Body of pancreas (tissue), 4 donors: Measurements from ENCODE around the gene ARL16. TPM values are rescaled to one million over a fixed set of nuclear protein-coding genes. Genes with fewer than 3 reads are reported as not detected.

ENCODE experiments used
- ATAC-seq: fragments of 150-250 bp; one replicate; pipeline ENCODE4 v1.9.1; 2016
- DNase-seq, 4 donors: peaks; one replicate each; pipeline ENCODE4 v3.0.0-alpha.2; 2019
- H3K27ac ChIP-seq, 4 donors: fragments of 200-600 bp; sonication (generic); 1 replicate in 3 of 4; 2 replicates in 1 of 4; pipeline versions ENCODE4 v1.5.1 to v1.6.1; 2016 to 2019; ENCODE audit warnings: mild to moderate bottlenecking in 1 of 4, mixed read lengths in 1 of 4, moderate library complexity in 1 of 4
- H3K27me3 ChIP-seq, 2 donors: fragments of 200-600 bp; sonication (generic); one replicate each; pipeline ENCODE4 v1.6.0; 2016; ENCODE audit warnings: mild to moderate bottlenecking in 1 of 2
- H3K36me3 ChIP-seq, 2 donors: fragments of 200-600 bp; sonication (generic); replicated peaks in 1 of 2; 2 replicates each; pipeline ENCODE4 v1.5.1; 2016; ENCODE audit warnings: low read depth in 2 of 2; ENCODE audit not compliant: insufficient read depth in 1 of 2
- H3K4me1 ChIP-seq: fragments of 200-600 bp; sonication (generic); one replicate; pipeline ENCODE4 v1.6.0; 2016
- H3K4me3 ChIP-seq, 2 donors: fragments of 200-600 bp; sonication (generic); 1 replicate in 1 of 2; 2 replicates in 1 of 2; pipeline ENCODE4 v1.5.1; 2016 to 2019
- H3K9me3 ChIP-seq, 3 donors: fragments of 200-600 bp; sonication (generic); 1 replicate in 2 of 3; 2 replicates in 1 of 3; pipeline ENCODE4 v1.5.1; 2016
- CTCF ChIP-seq, 7 experiments: fragments of 450-650 bp in 4 of 7; fragments of 200-600 bp in 3 of 7; sonication (generic) in 3 of 7; IDR thresholded peaks; one replicate each; pipeline ENCODE4 v1.5.1; 2016 to 2019; ENCODE audit warnings: antibody characterized with exemption in 7 of 7
- POLR2A ChIP-seq, 3 donors: fragments of 450-650 bp; IDR thresholded peaks; one replicate each; pipeline ENCODE4 v1.6.1; 2016; ENCODE audit warnings: antibody characterized with exemption in 3 of 3, mild to moderate bottlenecking in 2 of 3
- WGBS, 2 donors: methylation state at CpG; one replicate each; pipeline ENCODE4 v1.1.5; 2017; 5-methylcytosine and 5-hydroxymethylcytosine counted together
- intact Hi-C: fragments of 100-400 bp; cut with DNase I; formaldehyde crosslinking; loops from one replicate; pipeline ENCODE4 v1.15.1; 2023
- total RNA-seq, 2 donors: library from RNA; depleted of rRNA; stranded (reverse); fragments of >200 nt; gene quantifications; one replicate each; pipeline ENCODE4 v1.1.0, GENCODE V29; 2016

Gene ARL16
- total RNA-seq, 2 donors from 2014 or later, result 22.8 to 47.1 TPM

GRCh38 chr17:81687770-81688541, 4.4 kb upstream of the ARL16 start:
- TF ChIP-seq POLR2A (IDR thresholded peaks at IDR 0.05) (no peak), CTCF (IDR thresholded peaks at IDR 0.05) (no peak)
- no peak for DNase-seq
- Histone ChIP-seq H3K4me3 (no peak overlapping the region), H3K27me3 (no peaks in the 10 kb centered on the region), H3K27ac (no peak overlapping the region), H3K4me1 (peaks cover 16% of the 10 kb centered on the region), H3K36me3 (peaks cover 0 to 25% of the 10 kb centered on the region in 2 donors), H3K9me3 (no peaks in the 10 kb centered on the region)
- WGBS, 2 donors, result 95 to 97% methylated on average over 6 to 35 of the region's 41 CpGs
- no peak for ATAC-seq
- intact Hi-C loops, result no loop called here

DNA sequence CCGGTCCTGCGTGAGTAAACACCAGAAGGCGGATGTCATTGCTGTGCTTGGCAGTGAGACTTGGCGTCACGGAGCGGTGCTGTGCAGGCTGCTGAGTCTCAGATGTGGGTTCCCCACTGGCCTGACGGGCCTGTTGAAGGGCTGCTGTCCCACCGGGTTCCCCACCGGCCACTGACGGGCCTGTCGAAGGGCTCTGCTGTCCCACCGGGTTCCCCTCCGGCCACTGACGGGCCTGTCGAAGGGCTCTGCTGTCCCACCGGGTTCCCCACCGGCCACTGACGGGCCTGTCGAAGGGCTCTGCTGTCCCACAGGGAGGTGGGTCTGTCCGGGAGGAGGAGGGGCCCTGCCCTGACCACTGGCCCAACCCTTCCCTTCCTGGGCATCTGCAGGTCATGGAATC, 3.0 kb upstream of the ARL16 start:
- intact Hi-C loops, result no loop called here
- no peak for ATAC-seq
- TF ChIP-seq CTCF (IDR thresholded peaks at IDR 0.05) (no peak), POLR2A (IDR thresholded peaks at IDR 0.05) (no peak)
- DNase-seq, result no peak
- no peak overlapping the region for H3K4me3 ChIP-seq
- 80 to 90% methylated on average over 6 to 20 of the region's 20 CpGs for WGBS, 2 donors
- H3K4me1 ChIP-seq, result peaks cover 29% of the 10 kb centered on the region
- H3K27ac ChIP-seq, result no peak overlapping the region
- H3K36me3 ChIP-seq, result peaks cover 0 to 20% of the 10 kb centered on the region in 2 donors
- H3K9me3 ChIP-seq, result no peaks in the 10 kb centered on the region
- H3K27me3 ChIP-seq, result no peaks in the 10 kb centered on the region

DNA sequence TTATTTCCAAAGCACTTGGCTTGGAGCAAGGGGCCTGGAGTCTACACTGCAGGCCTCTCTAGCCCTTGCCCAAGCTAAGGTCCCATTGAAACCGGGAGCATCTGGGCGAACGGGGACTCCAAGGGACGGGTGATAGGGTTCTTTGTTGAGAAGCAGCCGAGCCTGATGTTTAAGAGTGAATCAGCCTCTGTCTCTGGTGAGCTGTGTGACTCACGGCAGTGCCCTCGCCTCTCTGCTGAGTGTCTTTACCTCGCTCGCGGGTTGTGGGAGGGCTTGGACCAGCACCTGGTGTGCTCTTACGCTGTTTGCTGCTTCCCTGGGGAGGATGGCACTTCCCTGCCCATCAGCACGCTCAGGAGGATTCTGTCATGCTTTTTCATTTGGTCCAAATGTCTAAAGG, 1.5 kb upstream of the ARL16 start:
- Histone ChIP-seq H3K27ac (peak overlapping the region in 1 of 4 donors; percentile 85), H3K4me3 (no peak overlapping the region), H3K36me3 (peaks cover 0 to 11% of the 10 kb centered on the region in 2 donors), H3K27me3 (no peaks in the 10 kb centered on the region), H3K4me1 (peaks cover 39% of the 10 kb centered on the region), H3K9me3 (no peaks in the 10 kb centered on the region)
- 57 to 65% methylated on average over 7 to 12 of the region's 12 CpGs for WGBS, 2 donors
- ATAC-seq (no peak), DNase-seq (no peak)
- intact Hi-C loops, result no loop called here
- TF ChIP-seq CTCF (IDR thresholded peaks at IDR 0.05) (no peak), POLR2A (IDR thresholded peaks at IDR 0.05) (no peak)

GRCh38 chr17:81684442-81684911, 880 bp upstream of the ARL16 start:
- peaks cover 39% of the 10 kb centered on the region for H3K4me1 ChIP-seq
- H3K27me3 ChIP-seq, result no peaks in the 10 kb centered on the region
- 0 to 3% methylated on average over 9 to 16 of the region's 16 CpGs for WGBS, 2 donors
- DNase-seq, result peak in 2 of 4 donors; percentile 32 to 41
- ATAC-seq, result no peak
- TF ChIP-seq POLR2A (IDR thresholded peaks at IDR 0.05) (no peak), CTCF (IDR thresholded peaks at IDR 0.05) (no peak)
- peak overlapping the region; percentile 50 to 86 (median 74) for H3K27ac ChIP-seq
- intact Hi-C loops, result no loop called here
- H3K9me3 ChIP-seq, result no peaks in the 10 kb centered on the region
- H3K4me3 ChIP-seq, result peak overlapping the region; percentile 72 to 95
- H3K36me3 ChIP-seq, result peaks cover 0 to 11% of the 10 kb centered on the region in 2 donors
